ENCODE data around the gene TMEM91.
"Not testable (repeated sequence)": the region's sequence is repeated elsewhere in the genome, so short reads cannot be mapped to it uniquely, and the experiment has no call there.

The TMEM91 gene

GRCh38 chr19:41376241-41376997, at the start of gene TMEM91:
TMEM91 (plus strand) TSS chr19:41376533; CDS start chr19:41378310, 1,777 bp downstream.
- DNase-seq, result no peak

- DNase-seq, result no peak
Measured at GRCh38 chr19:41327076-41327575, 49.2 kb upstream of the TMEM91 start.

DNA sequence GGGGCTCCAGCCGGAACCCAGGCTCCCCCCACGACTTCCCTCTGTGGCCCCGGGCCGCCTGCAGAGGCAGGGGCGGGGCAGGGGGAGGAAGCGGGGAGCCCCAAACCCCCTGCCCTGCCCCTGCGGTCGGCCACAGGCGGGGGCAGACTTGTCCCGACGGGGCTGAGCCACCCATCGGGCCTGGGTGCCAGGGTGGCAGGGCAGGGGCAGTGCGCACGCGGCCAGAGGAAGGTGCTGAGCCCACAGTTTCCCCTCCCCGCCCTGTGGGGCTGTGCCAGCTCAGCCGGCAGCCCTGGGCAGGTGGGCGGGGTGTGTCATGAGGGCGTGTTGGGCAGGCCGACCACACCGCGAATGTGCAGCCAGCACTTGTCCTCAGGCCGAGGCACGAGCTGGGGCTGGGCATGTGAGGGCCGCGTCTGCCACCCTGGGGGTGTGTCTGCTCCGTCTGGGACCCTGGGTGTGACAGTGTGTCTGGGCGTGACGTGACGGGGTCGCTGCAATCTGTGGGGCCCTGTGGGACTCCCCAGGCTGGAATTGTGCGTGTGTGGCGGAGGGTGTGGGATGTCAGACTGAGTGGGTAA, 48.7 kb upstream of the TMEM91 start:
- peak in 1 of 2 donors; percentile 56 for DNase-seq

GRCh38 chr19:41328157-41328841, 48.0 kb upstream of the TMEM91 start:
- no peak for DNase-seq

DNA sequence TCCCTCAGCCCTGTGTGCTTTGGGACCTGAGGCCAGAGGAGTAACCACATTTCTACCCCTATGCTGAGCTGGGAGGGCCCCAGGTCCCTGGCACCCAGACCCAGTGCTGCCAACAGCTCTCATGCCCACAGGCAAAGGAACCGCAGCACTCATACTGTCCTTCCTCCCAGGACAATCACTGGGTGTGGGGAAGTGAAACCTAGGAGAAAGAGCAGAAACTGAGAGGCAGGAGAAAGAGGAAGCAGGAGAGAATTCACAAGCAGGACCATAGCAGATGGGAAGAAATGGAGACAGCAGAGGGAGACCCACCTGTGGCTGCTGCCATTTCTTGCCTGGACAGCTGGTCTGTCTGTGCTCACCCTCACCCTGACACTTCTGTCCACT, 47.5 kb upstream of the TMEM91 start:
- peak in 1 of 2 donors; percentile 37 for DNase-seq

DNA sequence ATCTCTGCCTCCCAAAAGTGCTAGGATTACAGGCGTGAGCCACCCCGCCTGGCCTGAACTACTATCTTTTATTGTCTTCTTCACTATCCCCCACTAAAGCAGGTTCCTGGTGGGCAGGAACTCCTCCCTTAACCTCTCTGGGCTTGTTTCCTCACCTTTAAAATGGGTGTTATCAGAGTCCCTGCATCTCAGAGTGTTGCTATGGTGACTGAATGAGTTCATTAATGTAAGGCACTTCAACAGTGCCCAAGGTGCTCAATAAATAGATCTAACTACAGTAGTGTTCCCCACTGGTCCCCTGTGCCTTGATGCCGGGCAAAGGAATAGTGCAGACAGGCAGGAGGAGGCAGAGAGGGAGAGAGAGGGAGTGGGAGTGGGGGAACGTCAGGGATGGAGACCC, 45.9 kb upstream of the TMEM91 start:
- DNase-seq, result no peak

- DNase-seq, result no peak
Measured at GRCh38 chr19:41330946-41331678, 45.2 kb upstream of the TMEM91 start.

- DNase-seq, result no peak
Measured at GRCh38 chr19:41332000-41332399, 44.3 kb upstream of the TMEM91 start.

DNA sequence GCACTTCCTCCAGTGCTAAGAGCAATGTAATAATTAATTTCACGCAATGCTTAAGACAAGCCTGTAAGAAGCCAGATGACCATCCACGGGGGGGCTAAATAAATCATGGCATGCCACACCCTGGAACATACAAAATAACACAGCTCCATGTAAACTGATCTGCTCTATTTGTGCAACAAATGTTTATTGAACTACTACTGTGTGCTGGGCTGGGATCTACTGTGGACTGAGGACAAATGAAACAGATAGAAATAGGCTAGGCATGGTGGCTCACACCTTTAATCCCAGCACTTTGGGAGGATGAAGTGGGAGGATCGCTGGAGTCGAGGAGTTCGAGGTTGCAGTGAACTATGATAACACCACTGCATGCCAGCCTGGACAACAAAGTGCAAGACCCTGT, 43.9 kb upstream of the TMEM91 start:
- DNase-seq, result no peak

DNA sequence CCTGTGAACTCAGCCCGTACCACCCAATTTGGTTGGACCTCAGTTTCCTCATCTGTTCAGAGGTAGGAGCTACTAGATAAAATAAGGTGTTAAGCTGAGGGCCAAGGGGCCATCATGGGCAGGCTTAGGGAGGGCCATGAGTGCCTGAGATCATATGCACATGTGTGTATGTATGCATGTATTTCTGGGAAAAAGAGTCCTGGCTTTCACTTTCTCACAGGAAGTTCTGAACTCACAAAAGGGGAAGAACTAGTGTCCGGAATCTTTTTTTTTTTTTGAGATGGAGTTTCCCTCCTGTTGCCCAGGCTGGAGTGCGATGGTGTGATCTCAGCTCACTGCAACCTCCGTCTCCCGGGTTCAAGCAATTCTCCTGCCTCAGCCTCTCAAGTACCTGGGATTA, 41.5 kb upstream of the TMEM91 start:
- DNase-seq, result no peak

DNA sequence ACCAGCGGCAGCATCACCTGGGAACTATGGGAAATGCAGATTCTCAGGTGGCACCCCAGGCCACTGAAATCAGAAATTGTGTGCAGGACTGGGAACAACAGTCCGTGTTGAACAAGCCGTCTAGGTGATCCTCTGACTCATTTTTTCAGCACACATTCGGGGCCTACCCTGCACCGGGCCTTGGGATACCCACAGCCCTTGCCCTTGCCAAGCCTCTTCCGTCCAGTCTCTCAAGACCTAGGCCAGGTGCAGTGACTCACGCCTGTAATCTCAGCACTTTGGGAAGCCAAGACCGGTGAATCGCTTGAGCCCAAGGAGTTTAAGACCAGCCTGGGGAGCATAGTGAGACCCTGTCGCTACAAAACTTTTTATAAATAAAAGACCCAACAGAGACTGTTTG, 40.9 kb upstream of the TMEM91 start:
- DNase-seq, result no peak

DNA sequence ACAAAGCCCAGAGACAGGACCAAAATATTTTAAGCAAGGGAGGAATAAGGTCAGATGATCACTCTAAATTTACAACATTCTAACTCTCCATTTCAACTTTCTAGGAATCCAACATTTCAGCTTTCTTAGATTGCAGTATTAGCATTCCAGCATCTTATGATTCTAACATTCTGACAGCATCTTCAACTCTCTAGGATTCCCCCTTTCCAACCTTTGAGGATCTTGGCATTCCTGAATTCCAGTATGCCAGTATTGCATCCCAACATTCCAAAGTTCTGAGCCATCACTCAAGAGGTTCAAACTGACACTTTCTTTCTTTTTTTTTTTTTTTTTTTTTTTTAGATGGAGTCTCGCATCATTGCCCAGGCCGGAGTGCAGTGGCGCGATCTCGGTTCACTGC, 36.4 kb upstream of the TMEM91 start:
- no peak for DNase-seq

DNA sequence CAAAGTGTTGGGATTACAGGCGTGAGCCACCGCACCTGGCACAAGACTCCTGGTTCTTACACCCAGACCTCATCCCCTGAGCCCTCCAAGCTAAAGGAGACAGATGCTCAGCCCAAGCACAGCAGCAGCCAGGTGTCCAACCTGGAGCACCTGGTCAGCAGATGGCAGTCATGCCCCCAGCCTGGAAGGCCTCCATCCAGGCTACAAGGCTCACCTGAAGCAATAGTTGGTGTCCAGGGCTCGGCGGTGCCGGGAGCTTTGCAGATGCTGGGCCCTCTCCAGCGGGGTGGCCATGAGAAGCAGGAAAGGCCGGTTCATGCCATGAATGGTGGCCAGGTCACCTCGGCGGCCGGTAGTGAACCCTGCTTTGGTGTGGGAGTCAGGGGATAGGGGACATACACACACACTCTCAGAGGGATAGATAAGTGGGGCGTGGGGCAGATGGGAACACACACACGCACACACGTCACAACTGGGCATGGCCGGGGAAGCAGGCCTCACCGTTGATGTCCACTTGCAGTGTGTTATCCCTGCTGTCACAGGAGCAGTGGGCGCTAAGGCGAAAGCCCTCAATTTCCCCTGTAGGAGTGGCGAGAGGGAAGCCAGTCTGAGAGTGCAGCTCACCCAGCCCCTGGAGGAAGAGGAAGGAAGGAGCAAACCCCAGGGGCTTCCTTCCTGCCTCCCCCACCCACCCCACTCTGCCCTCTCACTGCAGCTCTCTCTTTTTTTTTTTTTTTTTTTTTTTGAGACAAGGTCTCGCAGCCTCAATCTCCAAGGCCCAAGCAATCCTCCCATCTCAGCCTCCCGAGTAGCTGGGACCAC, 34.5 kb upstream of the TMEM91 start:
- DNase-seq, result no peak

DNA sequence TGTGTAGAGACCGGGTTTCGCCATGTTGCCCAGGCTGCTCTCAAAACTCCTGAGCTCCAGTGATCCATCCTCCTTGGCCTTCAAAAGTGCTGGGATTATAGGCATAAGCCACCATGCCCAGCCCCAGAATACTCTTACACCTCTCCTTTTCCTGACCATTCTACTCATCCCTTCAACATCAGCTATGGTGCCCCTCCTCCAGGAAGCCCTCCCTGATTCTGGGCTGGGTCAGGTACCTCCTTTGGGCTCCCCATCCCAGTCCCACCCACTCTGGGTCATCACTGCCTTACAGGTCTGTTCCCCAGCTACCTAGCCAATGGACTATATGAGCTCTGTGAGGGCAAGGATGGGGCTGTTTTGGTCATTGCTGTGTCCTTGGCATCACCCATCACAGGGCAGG, 32.2 kb upstream of the TMEM91 start:
- no peak for DNase-seq

GRCh38 chr19:41346916-41347315, 29.4 kb upstream of the TMEM91 start:
- not testable (repeated sequence) for DNase-seq

GRCh38 chr19:41350735-41351338, 25.5 kb upstream of the TMEM91 start:
- DNase-seq, result no peak

DNA sequence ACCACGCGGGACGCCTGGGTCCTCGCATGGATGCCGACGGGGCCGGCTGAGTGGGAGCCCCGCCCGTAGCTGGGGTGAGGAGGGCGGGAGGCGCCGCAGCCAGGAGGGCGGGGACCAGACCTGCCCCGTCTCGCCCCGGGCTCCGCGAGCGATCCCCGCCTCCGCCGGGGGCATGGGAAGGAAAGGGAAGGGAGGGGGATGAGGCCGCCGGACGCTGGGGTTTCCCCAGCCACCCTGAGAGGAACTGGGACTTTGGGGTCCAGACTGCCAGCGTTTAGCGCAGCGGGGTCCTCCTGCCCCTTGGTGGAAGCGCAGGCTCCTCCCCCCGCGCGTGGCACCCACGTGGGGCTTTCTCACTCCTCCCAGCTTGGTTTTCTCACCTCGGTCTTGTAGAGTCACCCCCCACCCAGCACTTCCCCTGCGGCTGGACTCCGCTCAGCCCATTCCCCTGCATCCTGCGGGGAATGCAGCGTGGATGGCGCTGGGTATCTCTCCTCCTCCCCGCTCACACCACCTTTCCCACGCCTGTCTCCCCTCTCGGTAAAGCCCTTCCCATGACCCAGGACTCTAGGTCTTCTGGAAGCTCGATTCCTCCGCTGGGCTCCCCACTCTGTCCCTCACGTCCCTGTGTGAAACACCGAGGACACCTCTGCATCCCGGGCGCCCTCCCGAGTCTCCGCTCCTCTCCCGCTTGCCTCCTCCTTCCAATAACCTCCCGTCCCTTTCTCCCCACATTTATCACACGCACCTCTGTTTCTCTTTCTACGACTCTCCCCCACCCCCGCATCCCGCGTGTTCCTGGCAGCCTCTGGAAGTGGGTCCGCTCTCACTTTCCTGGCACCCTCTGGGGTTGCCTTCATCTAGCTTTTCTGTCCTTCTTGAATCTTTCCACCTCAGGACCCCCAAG, 24.7 kb upstream of the TMEM91 start:
- peak in 1 of 2 donors; percentile 31 for DNase-seq

DNA sequence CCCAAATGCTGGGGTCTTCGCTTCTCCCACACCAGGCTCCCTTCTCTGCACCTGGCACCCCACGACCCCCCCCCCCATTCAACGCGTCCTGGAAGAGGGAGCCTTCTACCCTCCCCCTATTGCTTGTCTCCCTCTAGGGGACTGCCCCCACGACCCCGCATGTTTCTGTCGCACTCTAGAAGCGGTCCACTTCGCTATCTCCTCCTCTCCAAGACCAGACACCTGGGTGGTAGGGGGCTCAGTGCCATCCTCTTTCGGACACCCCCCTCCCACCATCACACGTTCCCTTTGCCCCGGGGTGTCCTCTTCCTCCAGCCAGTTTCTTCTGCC, 24.1 kb upstream of the TMEM91 start:
- DNase-seq, result no peak

DNA sequence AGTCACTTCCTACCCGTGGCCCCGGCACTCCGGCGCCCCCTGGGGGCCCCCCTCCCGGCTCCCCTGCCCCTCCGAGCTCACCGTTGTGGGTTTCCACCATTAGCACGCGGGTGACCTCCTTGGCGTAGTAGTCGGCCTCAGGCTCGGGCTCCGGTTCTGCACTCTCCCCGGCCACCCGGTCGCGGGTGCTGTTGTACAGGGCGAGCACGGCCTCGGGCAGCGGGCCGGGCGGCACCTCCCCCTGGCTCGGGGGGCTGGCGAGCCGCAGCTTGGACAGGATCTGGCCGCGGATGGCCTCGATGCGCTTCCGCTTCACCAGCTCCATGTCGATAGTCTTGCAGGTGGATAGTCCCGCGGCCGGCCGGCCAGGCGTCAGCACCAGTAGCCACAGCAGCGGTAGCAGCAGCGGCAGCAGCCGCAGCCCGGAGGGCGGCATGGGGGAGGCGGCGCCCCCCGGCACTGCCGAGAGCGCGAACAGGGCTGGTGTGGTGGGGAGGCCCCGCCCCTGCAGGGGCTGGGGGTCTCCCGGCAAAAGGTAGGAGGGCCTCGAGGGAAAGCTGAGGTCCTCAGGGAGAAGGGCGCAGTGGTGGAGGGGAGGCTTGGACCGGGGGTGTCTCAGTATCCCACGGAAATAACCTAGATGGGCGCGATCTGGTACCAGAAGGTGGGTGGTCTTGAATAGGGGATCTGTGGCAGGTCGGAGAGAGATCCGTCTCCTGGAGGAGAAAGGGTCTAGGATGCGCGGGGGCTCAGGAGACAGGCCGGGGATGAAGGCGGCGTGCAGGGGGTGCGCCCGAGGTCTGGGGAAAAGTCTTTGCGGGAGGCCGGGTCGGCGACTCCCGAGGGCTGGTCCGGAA, 23.5 kb upstream of the TMEM91 start:
- peak in 1 of 2 donors; percentile 19 for DNase-seq
